NCI-H1092 treated with DMSO at 0.1 percent for 48 hours (cell line): ENCODE data around the gene LONP1.

Source experiments
- DNase-seq: peaks from one replicate; lab custom pipeline; 2025; lab: John Stamatoyannopoulos, UW

The LONP1 gene

GRCh38 chr19:5678071-5678718, 41.8 kb downstream of the LONP1 start:
- no peak for DNase-seq

GRCh38 chr19:5677580-5677979, 42.4 kb downstream of the LONP1 start:
- no peak for DNase-seq

DNA sequence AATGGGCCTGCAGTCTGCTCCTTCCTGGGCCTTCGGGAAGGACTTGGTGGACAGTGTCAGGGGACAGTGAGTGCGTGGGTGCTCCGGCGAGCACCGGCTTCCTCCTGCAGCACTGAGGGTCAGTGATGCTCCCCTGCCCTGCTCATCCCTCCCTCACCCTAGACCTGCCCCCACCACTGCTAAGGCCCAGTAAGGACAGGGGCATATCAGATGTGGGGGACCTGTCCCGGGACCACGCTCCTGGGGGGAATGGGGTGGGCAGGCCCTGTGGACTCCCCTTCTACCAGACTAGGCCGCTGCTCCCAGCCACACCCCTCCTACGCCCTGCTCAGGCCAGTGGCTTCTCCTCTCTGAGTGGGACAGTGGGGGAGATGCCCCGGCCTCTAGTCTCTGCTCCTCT, 42.8 kb downstream of the LONP1 start:
- DNase-seq, result no peak

DNA sequence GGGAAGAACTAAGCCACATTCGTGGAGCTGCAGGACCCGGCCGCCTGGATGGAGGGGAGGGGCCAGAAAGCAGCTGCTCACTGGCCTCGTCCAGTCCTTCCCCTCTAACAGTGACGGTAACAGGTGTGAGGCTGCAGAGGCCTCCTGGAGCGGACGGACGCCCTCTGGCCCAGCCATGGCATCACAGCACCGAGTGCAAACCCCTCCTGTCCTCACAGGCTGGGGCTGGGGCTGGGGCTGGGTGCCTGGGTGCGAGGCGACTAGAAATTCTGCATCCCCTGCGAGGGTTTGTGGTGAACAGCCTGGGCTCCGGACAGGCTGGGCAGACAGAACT, 43.2 kb downstream of the LONP1 start:
- DNase-seq, result no peak

DNA sequence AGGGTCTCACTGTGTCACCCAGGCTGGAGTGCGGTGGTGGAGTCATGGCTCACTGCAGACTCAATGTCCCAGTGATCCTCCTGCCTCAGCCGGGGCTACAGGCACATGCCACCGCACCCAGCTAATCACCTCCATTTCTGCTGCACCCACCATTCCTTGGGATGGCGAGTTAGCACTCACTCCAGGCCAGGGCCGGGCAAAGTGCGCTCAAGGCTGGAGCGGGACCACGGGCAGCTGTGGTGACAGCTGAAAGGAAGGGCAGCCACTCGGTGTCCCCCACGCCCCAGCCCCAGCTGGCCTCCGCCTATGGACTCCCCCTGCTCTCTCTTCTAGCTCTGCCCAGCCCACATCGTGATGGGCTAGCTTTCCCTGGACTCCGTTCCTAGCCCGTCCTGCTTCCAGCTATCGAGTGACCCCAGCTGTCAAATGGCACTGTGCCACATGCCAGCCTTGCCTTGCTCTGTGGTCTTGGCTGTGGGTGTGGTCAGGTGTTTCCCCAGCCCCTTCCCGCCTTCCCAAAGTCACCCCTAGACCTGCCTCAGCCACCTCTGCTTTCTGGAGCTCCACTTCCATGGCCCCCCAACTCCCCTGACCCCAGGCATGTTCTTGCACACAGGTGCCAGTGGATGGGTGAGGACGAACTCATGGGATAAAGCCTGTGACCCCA, 43.7 kb downstream of the LONP1 start:
- no peak for DNase-seq

GRCh38 chr19:5674714-5675113, 45.2 kb downstream of the LONP1 start:
- no peak for DNase-seq

GRCh38 chr19:5673752-5674151, 46.2 kb downstream of the LONP1 start:
- no peak for DNase-seq

GRCh38 chr19:5672708-5673459, 47.1 kb downstream of the LONP1 start:
- DNase-seq, result no peak

- DNase-seq, result no peak
Measured at GRCh38 chr19:5671600-5671999, 48.3 kb downstream of the LONP1 start.

DNA sequence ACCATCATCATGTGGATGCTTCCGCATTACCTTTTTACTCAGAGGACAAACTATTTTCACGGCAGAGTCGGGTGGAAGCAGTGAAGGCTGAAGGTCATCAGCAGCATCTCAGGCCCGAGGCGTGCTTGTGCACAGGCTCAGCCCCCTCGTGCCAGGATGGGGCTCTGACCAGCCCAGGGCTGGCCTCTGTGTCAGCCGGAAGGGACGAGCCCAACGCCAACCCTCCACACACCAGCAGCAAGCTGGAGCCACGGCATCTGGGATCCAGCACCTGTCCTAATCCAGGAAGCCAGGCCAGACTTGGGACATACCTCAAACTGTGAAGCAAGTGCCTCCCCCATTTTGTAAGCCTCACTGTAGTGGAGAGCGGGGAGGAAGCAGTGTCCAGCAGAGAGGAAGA, 50.7 kb downstream of the LONP1 start:
- DNase-seq, result no peak

DNA sequence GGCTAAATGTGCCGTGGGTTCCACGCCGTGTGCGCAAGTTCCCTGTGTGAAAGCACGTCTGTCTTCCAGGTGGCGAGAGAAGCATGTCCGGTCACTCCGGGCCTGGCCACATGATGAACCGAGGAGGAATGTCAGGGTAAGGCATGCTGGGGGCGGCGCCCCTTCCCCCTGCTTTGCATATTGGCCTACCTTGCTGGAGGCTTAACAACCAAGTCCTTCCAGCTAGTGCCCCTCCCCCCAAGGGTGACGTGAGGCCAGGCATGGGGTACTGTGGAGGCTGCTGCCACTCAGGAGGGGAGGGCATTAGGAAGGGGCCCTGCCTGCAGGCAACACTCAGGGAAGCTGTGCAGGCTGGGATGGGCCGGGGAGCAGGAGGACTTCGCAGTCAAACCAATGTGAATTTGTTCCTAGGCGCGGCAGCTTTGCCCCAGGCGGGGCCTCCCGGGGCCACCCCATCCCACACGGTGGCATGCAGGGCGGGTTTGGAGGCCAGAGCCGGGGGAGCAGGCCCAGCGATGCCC, 52.1 kb downstream of the LONP1 start:
- no peak for DNase-seq

- no peak for DNase-seq
Measured at GRCh38 chr19:5666921-5667610, 52.9 kb downstream of the LONP1 start.

- no peak for DNase-seq
Measured at GRCh38 chr19:5665781-5666513, 54.0 kb downstream of the LONP1 start.

GRCh38 chr19:5664515-5664914, 55.4 kb downstream of the LONP1 start:
- no peak for DNase-seq

- DNase-seq, result no peak
Measured at GRCh38 chr19:5663904-5664303, 56.0 kb downstream of the LONP1 start.

DNA sequence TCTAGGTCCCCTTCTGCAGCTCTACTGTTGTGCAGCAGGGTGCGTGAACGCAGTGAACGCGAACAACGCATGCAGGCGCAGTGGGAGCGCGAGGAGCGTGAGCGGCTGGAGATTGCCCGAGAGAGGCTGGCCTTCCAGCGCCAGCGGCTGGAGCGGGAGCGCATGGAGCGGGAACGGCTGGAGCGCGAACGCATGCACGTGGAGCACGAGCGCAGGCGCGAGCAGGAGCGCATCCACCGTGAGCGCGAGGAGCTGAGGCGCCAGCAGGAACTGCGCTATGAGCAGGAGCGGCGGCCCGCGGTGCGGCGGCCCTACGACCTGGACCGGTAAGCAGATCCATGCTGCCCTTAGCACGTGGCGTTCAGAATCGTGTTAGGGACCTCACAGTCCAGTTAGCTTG, 58.5 kb downstream of the LONP1 start:
- DNase-seq, result no peak

- no peak for DNase-seq
Measured at GRCh38 chr19:5655412-5655811, 64.5 kb downstream of the LONP1 start.

DNA sequence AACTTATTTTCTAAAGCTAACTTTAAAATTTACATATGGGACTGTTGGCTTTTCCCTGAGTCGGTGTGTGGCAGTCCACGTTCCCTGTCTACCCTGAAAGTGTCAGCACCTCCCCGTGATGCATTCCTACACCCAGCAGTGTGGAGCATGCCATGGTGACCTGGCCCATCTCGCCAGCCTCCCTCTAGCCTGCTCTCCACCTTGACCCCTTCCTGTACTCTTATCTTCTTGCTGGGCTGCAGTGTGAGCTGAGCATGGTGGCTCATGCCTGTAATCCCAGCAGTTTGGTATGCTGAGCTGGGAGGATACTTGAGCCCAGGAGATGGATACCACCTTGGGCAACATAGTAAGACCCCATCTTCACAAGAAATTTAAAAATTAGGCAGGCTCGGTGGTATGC, 65.0 kb downstream of the LONP1 start:
- DNase-seq, result no peak

DNA sequence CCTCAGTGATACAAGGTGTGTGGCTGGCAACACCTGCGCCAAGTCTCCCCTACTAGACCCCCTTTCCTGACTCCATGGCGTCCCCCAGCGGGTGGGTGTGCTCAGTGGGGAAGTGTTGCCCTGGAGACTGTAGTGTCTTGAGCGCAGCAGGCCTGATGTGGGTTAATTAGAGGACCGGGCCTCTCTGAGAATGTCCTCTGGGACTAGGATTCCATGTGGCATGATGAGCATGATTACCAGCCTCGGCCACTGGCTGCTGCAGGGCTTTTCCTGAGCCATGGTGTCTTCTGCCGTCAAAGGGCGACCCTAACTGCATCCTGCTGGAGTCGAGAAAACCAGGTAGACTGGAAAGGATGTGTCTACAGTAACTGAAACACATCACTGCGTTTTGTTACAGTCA, 67.7 kb downstream of the LONP1 start:
- no peak for DNase-seq

- no peak for DNase-seq
Measured at GRCh38 chr19:5651361-5651760, 68.6 kb downstream of the LONP1 start.

DNA sequence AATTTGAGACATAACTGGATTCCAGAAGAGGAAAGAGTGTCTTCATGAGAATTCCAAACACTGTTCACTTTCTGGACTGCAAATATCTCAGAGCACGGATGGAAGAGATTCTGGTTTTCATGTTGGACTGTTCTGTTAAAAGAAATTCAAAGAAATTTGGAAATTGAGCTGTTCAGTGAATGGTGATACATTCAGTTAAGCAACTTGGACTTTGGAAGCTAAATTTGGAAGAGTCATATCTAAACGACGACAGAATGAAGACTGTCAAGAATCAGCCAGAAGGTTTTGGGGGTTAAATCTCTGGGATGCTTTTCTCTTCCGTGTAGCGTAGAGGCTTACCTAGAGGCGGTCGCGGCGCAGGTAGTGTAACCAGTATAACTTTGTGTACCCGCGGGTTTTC, 71.5 kb downstream of the LONP1 start:
- no peak for DNase-seq

DNA sequence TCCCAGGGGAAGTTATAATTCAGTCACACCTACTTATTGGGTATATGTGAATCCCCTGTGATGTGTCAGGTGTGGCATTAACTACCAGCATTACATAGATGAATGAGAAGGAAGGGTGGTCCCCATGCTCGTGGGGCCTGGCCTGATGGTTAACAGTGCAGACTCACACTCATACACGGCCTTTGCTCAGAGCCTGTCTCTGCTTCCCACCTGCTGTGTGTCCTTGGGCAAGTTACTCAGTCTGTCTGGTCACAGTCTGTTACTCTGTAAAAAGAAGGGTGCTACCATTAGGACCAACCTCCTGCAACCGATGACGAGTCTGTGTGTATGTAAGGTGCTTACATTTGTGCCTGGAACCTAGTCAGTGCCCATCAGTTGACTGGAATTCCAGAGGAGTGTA, 73.2 kb downstream of the LONP1 start:
- no peak for DNase-seq
